HepG2 (cell line): ENCODE measurements around the gene TRUB1.

Experiments
- SMC3 ChIP-seq: IDR thresholded peaks from 2 replicates; pipeline ENCODE4 v1.6.1; 2011; ENCODE audit warnings: low read length, improper control_type of control experiment
- TBL1XR1 ChIP-seq: fragments of 150-350 bp; IDR thresholded peaks from 2 replicates; pipeline ENCODE4 v1.6.1; 2014; ENCODE audit warnings: borderline replicate concordance, low read length; ENCODE audit not compliant: partially characterized antibody
- ZBTB20 ChIP-seq: sonication (generic); formaldehyde crosslinking; IDR thresholded peaks from 2 replicates; pipeline ENCODE4 v1.8.1; 2023; ENCODE audit warnings: missing genetic modification reagents, low read depth, mild to moderate bottlenecking, borderline replicate concordance
- TF ChIP-seq, protein P1 (sequence below): sonication (generic); formaldehyde crosslinking; IDR thresholded peaks from 2 replicates; pipeline ENCODE4 v1.5.0; 2020; ENCODE audit warnings: mild to moderate bottlenecking, missing genetic modification reagents, moderate library complexity
- TF ChIP-seq, protein P2 (sequence below): sonication (generic); formaldehyde crosslinking; IDR thresholded peaks from 2 replicates; pipeline ENCODE4 v1.5.0; 2020; ENCODE audit warnings: mild to moderate bottlenecking, missing genetic modification reagents

DNA sequence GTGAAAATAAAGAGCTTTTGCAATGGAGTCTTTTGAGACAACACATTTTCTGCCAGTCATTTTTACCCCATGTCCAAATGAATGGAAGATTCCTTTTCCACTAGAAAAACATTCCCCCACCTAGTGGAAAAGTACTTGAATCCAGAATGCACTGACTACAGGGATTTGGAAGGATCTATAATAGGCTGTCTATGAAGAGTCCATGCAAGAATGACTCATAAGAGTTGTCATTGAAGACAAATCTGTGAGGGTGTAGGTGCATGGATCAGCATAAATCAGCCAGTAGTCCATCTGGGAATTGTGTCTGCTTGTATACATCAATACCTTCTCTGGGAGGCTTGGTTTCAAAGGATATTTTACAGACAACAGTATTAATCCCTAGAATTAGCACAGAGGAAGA, 32.5 kb upstream of the TRUB1 start:
- TF ChIP-seq, protein P1, sequence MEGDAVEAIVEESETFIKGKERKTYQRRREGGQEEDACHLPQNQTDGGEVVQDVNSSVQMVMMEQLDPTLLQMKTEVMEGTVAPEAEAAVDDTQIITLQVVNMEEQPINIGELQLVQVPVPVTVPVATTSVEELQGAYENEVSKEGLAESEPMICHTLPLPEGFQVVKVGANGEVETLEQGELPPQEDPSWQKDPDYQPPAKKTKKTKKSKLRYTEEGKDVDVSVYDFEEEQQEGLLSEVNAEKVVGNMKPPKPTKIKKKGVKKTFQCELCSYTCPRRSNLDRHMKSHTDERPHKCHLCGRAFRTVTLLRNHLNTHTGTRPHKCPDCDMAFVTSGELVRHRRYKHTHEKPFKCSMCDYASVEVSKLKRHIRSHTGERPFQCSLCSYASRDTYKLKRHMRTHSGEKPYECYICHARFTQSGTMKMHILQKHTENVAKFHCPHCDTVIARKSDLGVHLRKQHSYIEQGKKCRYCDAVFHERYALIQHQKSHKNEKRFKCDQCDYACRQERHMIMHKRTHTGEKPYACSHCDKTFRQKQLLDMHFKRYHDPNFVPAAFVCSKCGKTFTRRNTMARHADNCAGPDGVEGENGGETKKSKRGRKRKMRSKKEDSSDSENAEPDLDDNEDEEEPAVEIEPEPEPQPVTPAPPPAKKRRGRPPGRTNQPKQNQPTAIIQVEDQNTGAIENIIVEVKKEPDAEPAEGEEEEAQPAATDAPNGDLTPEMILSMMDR, result no peak
- TF ChIP-seq, protein P2, sequence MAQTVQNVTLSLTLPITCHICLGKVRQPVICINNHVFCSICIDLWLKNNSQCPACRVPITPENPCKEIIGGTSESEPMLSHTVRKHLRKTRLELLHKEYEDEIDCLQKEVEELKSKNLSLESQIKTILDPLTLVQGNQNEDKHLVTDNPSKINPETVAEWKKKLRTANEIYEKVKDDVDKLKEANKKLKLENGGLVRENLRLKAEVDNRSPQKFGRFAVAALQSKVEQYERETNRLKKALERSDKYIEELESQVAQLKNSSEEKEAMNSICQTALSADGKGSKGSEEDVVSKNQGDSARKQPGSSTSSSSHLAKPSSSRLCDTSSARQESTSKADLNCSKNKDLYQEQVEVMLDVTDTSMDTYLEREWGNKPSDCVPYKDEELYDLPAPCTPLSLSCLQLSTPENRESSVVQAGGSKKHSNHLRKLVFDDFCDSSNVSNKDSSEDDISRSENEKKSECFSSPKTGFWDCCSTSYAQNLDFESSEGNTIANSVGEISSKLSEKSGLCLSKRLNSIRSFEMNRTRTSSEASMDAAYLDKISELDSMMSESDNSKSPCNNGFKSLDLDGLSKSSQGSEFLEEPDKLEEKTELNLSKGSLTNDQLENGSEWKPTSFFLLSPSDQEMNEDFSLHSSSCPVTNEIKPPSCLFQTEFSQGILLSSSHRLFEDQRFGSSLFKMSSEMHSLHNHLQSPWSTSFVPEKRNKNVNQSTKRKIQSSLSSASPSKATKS (CRISPR knock-in tag), result no peak
- TF ChIP-seq TBL1XR1 (no peak), SMC3 (no peak), ZBTB20 (CRISPR knock-in tag) (no peak)
